Brain microvascular endothelial cell (primary cell): Measurements from ENCODE around the gene CLDN20.

Experiments used
- DNase-seq: peaks from one replicate; pipeline ENCODE4 v3.0.0-alpha.2; 2020
- H3K27ac ChIP-seq: fragments of 250-450 bp; sonication (Bioruptor Pico); 2 replicates; pipeline ENCODE4 v1.5.1; 2020; ENCODE audit warnings: mild to moderate bottlenecking, moderate library complexity
- H3K27me3 ChIP-seq: fragments of 250-450 bp; sonication (Bioruptor Pico); replicated peaks from 2 replicates; pipeline ENCODE4 v1.5.1; 2020; ENCODE audit warnings: mild to moderate bottlenecking
- H3K36me3 ChIP-seq: fragments of 250-450 bp; sonication (Bioruptor Pico); replicated peaks from 2 replicates; pipeline ENCODE4 v1.5.1; 2020; ENCODE audit warnings: mild to moderate bottlenecking
- H3K4me3 ChIP-seq: 2 replicates; pipeline ENCODE4 v1.5.1; 2011; ENCODE audit warnings: low read depth, mild to moderate bottlenecking, control low read depth, low read length, moderate library complexity
- in situ Hi-C: cut with HindIII; loops from 2 replicates; pipeline ENCODE4 v1.10.0; 2017; ENCODE audit warnings: low sequenced_read_pairs, low pct_ligation_motif_present
- TF ChIP-seq, protein P1 (sequence below): IDR thresholded peaks from 2 replicates; pipeline ENCODE4 v1.5.1; 2011; ENCODE audit warnings: low read depth, mild to moderate bottlenecking, moderate library complexity, low read length, control low read depth, inconsistent platforms; ENCODE audit errors: missing control alignments

Gene CLDN20

DNA sequence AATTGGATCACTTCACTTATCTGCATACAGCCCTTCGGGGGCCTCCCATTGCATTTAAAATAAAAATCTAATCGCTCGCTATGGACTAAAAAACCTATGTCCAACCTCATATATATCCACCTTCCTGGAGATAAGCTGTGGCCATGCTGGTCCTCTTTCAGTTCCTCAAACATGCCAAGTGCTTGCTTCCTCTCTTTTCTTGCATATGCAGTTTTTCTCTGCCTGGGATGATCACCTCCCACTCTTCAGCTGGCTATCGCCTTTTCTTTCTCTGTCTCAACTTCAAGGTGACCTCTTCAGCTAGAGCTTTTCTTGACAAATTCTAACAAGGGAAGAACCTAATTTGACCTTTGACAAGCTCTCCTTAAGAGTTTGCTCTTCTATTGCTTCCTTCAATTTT lies 56.1 kb downstream of the CLDN20 start:
- TF ChIP-seq, protein P1, sequence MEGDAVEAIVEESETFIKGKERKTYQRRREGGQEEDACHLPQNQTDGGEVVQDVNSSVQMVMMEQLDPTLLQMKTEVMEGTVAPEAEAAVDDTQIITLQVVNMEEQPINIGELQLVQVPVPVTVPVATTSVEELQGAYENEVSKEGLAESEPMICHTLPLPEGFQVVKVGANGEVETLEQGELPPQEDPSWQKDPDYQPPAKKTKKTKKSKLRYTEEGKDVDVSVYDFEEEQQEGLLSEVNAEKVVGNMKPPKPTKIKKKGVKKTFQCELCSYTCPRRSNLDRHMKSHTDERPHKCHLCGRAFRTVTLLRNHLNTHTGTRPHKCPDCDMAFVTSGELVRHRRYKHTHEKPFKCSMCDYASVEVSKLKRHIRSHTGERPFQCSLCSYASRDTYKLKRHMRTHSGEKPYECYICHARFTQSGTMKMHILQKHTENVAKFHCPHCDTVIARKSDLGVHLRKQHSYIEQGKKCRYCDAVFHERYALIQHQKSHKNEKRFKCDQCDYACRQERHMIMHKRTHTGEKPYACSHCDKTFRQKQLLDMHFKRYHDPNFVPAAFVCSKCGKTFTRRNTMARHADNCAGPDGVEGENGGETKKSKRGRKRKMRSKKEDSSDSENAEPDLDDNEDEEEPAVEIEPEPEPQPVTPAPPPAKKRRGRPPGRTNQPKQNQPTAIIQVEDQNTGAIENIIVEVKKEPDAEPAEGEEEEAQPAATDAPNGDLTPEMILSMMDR, result no peak
- Histone ChIP-seq H3K36me3 (no peaks in the 10 kb centered on the region), H3K27ac (no peak overlapping the region), H3K4me3 (no peak overlapping the region), H3K27me3 (no peaks in the 10 kb centered on the region)
- DNase-seq, result no peak
- in situ Hi-C loops, result no loop called here

DNA sequence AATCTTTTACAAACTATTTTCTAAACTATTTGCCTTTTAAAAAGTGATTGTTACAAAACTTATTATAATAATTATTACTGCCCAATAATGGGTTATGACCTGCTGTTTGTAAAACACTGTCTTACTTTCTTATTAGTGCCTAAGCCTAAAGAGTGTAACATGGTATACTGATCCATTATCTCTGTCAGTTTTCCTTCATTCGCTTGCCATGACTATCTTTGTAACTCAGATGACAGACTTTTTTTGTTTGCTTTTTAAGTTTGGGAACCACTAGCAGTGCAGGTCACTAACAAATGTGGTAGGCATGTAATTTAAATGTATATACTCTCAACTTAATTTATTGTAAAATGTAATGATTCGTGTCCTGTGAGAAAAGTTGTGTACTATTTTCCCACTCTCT lies 60.4 kb downstream of the CLDN20 start:
- no peak overlapping the region for H3K4me3 ChIP-seq
- H3K27ac ChIP-seq, result no peak overlapping the region
- in situ Hi-C loops, result no loop called here
- TF ChIP-seq, protein P1, result no peak
- H3K27me3 ChIP-seq, result no peaks in the 10 kb centered on the region
- no peak for DNase-seq
- H3K36me3 ChIP-seq, result no peaks in the 10 kb centered on the region

DNA sequence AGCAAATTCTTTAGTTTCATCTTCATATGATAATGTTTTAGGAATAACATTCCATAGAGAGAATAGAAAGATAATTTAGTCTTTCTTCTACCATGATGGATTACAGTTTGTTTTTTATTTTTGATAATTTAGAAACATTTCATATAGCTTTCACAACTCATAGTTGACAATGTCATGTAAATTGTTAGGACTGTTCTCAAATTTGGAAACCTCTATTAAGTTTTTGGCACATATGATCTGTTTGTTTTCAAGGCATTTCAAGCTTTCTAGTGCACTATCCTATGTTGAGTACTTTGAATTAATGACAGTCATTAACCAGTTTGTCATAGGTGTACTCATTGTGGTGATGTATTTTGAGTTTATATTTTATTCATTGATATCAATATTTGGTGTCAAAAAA lies 61.2 kb downstream of the CLDN20 start:
- TF ChIP-seq, protein P1, result no peak
- in situ Hi-C loops, result no loop called here
- Histone ChIP-seq H3K4me3 (no peak overlapping the region), H3K27ac (no peak overlapping the region), H3K36me3 (no peaks in the 10 kb centered on the region), H3K27me3 (no peaks in the 10 kb centered on the region)
- DNase-seq, result no peak

DNA sequence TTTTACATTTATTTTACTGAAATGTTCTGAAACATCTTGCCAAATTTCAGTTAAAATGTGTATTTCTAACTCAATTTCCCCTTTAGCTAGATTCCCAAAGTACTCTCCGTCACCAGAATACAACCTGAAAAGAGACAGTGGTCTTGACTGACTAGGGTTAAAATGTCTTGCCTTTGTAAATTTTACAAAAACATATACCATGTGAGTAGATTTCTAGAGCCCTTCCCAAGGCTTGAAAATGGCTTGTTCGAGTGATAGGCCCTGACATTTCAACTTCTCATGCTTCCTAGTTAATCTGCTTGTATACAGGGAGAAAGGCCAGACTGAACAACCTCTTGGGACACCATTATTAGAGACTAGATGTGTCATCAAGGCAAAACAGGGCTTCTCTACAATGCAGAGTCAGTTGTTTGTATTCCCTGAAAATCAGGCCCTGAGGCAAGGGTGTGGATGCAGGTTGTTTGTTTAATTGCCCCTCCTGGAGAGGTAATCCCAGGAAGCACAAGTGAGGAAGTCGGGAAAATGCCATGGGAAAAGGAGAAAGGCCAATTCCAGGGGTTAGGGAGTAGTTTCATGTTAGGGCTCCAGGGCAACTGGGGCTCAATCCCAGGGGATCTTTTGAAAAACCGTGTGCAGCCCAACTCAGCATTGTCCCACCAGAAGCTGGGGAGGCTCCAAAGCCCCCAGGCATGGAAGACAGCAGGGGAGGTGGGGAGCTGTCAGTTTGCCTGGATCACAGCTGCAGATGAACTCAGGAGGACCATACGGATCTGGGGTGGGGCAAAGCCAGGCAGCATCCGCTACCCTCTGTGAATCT lies 62.1 kb downstream of the CLDN20 start:
- no peak for DNase-seq
- TF ChIP-seq, protein P1, result no peak

More for the DNA sequence above, 62.1 kb downstream of the CLDN20 start:
- H3K27ac ChIP-seq, result no peak overlapping the region
- H3K36me3 ChIP-seq, result no peaks in the 10 kb centered on the region
- no peaks in the 10 kb centered on the region for H3K27me3 ChIP-seq
- no peak overlapping the region for H3K4me3 ChIP-seq
- in situ Hi-C loops, result no loop called here
